Endothelial cell of umbilical vein (primary cell): ENCODE data around the gene IZUMO3. TPM values are rescaled to one million over a fixed set of nuclear protein-coding genes. Genes with fewer than 3 reads are reported as not detected.

Source experiments
- BruUV-seq: library from RNA; stranded (reverse); fragments of 400-500 nt; replicated peaks from 2 replicates; lab custom pipeline; 2021; lab: Mats Ljungman, UMichigan
- CTCF ChIA-PET: fragments of 300-600, 350-600 bp; sonication (Branson Sonifier 250); formaldehyde crosslinking; loops from one replicate; lab custom pipeline; 2021; ENCODE audit warnings: antibody characterized with exemption, inconsistent platforms; lab: Charles Lee
- POLR2A ChIA-PET: fragments of 300-600, 350-600 bp; sonication (Branson Sonifier 250); formaldehyde crosslinking; loops from one replicate; lab custom pipeline; 2021; ENCODE audit warnings: antibody characterized with exemption, inconsistent platforms; lab: Charles Lee
- DNase-seq: peaks from one replicate; pipeline ENCODE4 v3.0.0-alpha.2; 2011; ENCODE audit warnings: low read depth, low spot score
- FAIRE-seq: peaks from 2 replicates; lab custom pipeline; 2011; peaks lifted over from hg19 to GRCh38; lab: Jason Lieb, UNC
- H2AFZ ChIP-seq: 2 replicates; pipeline ENCODE4 v1.6.0; 2012; ENCODE audit warnings: low read depth, low read length, control low read depth, inconsistent platforms
- H3K27ac ChIP-seq: 2 replicates; pipeline ENCODE4 v1.5.1; 2011; ENCODE audit warnings: low read depth, mild to moderate bottlenecking, control low read depth, low read length, moderate library complexity; ENCODE audit not compliant: insufficient read depth
- H3K27me3 ChIP-seq, 2 experiments: 2 replicates each; pipeline versions ENCODE4 v1.6.0 to v1.6.1; 2011; ENCODE audit warnings: low read length in 2 of 2, mixed read lengths in 1 of 2; ENCODE audit not compliant: control insufficient read depth in 2 of 2, insufficient read depth in 2 of 2
- H3K36me3 ChIP-seq, 2 experiments: 2 replicates in 1 of 2; 3 replicates in 1 of 2; pipeline ENCODE4 v1.5.1; 2011; ENCODE audit warnings: low read length in 2 of 2, mild to moderate bottlenecking in 1 of 2, moderate library complexity in 1 of 2; ENCODE audit not compliant: control insufficient read depth in 2 of 2, insufficient read depth in 2 of 2; ENCODE audit errors: extremely low read depth in 1 of 2
- H3K4me1 ChIP-seq: 3 replicates; pipeline ENCODE4 v1.5.1; 2011; ENCODE audit warnings: mild to moderate bottlenecking, low read length; ENCODE audit not compliant: control insufficient read depth, insufficient read depth; ENCODE audit errors: extremely low read depth
- H3K4me2 ChIP-seq: 2 replicates; pipeline ENCODE4 v1.6.1; 2011; ENCODE audit warnings: low read length, control low read depth, mixed read lengths; ENCODE audit not compliant: insufficient read depth
- H3K4me3 ChIP-seq, 3 experiments: fragments of 200-600 bp in 1 of 3; sonication (generic), shearing (Covaris generic) in 1 of 3; replicated peaks in 1 of 3; 2 replicates each; pipeline ENCODE4 v1.5.1; 2011 to 2016; ENCODE audit warnings: control low read depth in 3 of 3, low read length in 3 of 3, mild to moderate bottlenecking in 2 of 3, inconsistent platforms in 1 of 3, low read depth in 1 of 3, moderate library complexity in 1 of 3; ENCODE audit not compliant: insufficient read depth in 1 of 3
- H3K79me2 ChIP-seq: 2 replicates; pipeline ENCODE4 v1.6.0; 2012; ENCODE audit warnings: low read length, inconsistent platforms; ENCODE audit not compliant: control insufficient read depth, insufficient read depth
- H3K9ac ChIP-seq: replicated peaks from 2 replicates; pipeline ENCODE3; 2011; ENCODE audit warnings: low read length, control low read depth; ENCODE audit not compliant: insufficient read depth; ENCODE audit errors: extremely low read depth
- H3K9me1 ChIP-seq: replicated peaks from 3 replicates; pipeline ENCODE4 v1.6.0; 2011; ENCODE audit warnings: mild to moderate bottlenecking, low read length; ENCODE audit not compliant: control insufficient read depth, insufficient read depth; ENCODE audit errors: extremely low read depth
- H3K9me3 ChIP-seq: replicated peaks from 2 replicates; pipeline ENCODE4 v1.5.1; 2012; ENCODE audit warnings: low read length, inconsistent platforms; ENCODE audit not compliant: control insufficient read depth, insufficient read depth
- H4K20me1 ChIP-seq: replicated peaks from 2 replicates; pipeline ENCODE3; 2011; ENCODE audit warnings: mild to moderate bottlenecking, low read length; ENCODE audit not compliant: control insufficient read depth, insufficient read depth; ENCODE audit errors: extremely low read depth
- CTCF ChIP-seq, 2 donors: IDR thresholded peaks; 1 replicate in 1 of 2; 2 replicates in 1 of 2; pipeline ENCODE4 v1.5.1; 2011; ENCODE audit warnings: low read length in 2 of 2, mild to moderate bottlenecking in 2 of 2, moderate library complexity in 2 of 2, control low read depth in 1 of 2, inconsistent platforms in 1 of 2, low read depth in 1 of 2; ENCODE audit not compliant: insufficient read depth in 1 of 2; ENCODE audit errors: extremely low read depth in 1 of 2
- EZH2 ChIP-seq: IDR thresholded peaks from 2 replicates; pipeline ENCODE4 v1.6.1; 2012; ENCODE audit warnings: borderline replicate concordance, low read depth, mild to moderate bottlenecking, moderate library complexity, low read length, inconsistent platforms; ENCODE audit not compliant: severe bottlenecking
- FOS ChIP-seq: IDR thresholded peaks from 2 replicates; pipeline ENCODE4 v1.6.1; 2011; ENCODE audit warnings: mild to moderate bottlenecking, low read length, moderate library complexity, borderline replicate concordance; ENCODE audit not compliant: insufficient read depth
- GATA2 ChIP-seq: IDR thresholded peaks from 2 replicates; pipeline ENCODE4 v1.7.0; 2011; ENCODE audit warnings: low read depth, mild to moderate bottlenecking, moderate library complexity, mixed read lengths, low read length; ENCODE audit not compliant: insufficient read length, insufficient read depth
- JUN ChIP-seq: IDR thresholded peaks from 2 replicates; pipeline ENCODE4 v1.6.1; 2011; ENCODE audit warnings: borderline replicate concordance, low read depth; ENCODE audit not compliant: insufficient read length, insufficient read depth
- MAX ChIP-seq: IDR thresholded peaks from 2 replicates; pipeline ENCODE4 v1.6.1; 2011; ENCODE audit not compliant: insufficient read depth, insufficient read length
- MYC ChIP-seq: IDR thresholded peaks from one replicate; pipeline ENCODE4 v1.6.1; 2011; ENCODE audit warnings: mild to moderate bottlenecking, low read depth, low read length
- POLR2A ChIP-seq: IDR thresholded peaks from 2 replicates; pipeline ENCODE4 v1.6.1; 2012; ENCODE audit warnings: low read depth, mild to moderate bottlenecking, control low read depth, low read length
- POLR2AphosphoS5 ChIP-seq: IDR thresholded peaks from 2 replicates; pipeline ENCODE4 v1.6.1; 2012; ENCODE audit warnings: low read depth, mild to moderate bottlenecking, control low read depth, low read length, moderate library complexity; ENCODE audit not compliant: insufficient read depth
- dilution Hi-C: fragments of 300-500 bp; cut with MboI; formaldehyde crosslinking; loops from one replicate; pipeline ENCODE4 v1.15.0; 2019; ENCODE audit warnings: low sequenced_read_pairs; ENCODE audit not compliant: extremely low pct_ligation_motif_present
- intact Hi-C: fragments of 100-400 bp; cut with micrococcal nuclease; formaldehyde crosslinking; loops from one replicate; pipeline ENCODE4 v1.10.0; 2022
- polyA plus RNA-seq, 4 experiments: library from polyadenylated mRNA; depleted of rRNA in 3 of 4; stranded (reverse) in 3 of 4; unstranded in 1 of 4; fragments of >200 nt; gene quantifications; 2 replicates each; pipeline versions ENCODE4 v1.2.1 to v1.2.3, GENCODE V29; 2011 to 2012; ENCODE audit warnings: missing spikeins in 1 of 4
- total RNA-seq: library from RNA; stranded (reverse); gene quantifications from 2 replicates; pipeline ENCODE4 v1.2.3, GENCODE V29; 2021

IZUMO3 gene
- total and polyA plus RNA-seq, 2 donors (not counting 3 experiments of a cell fraction or from before 2014, with no cell fraction given), result not detected

- no peak for FAIRE-seq
- intact Hi-C loops, result no loop called here
- no peak for TF ChIP-seq MYC
- TF ChIP-seq EZH2, result no peak
- TF ChIP-seq JUN, result no peak
Observed at GRCh38 chr9:24518545-24518944, 27.2 kb downstream of the IZUMO3 start.

GRCh38 chr9:24516463-24516862, 29.2 kb downstream of the IZUMO3 start:
- ChIA-PET POLR2A (no interaction called here), CTCF (no interaction called here)
- BruUV-seq, result no TSS peak
- FAIRE-seq (no peak), DNase-seq (no peak)
- Histone ChIP-seq H3K79me2 (no peaks in the 10 kb centered on the region), H3K9me1 (no peaks in the 10 kb centered on the region), H3K4me2 (no peak overlapping the region), H4K20me1 (no peaks in the 10 kb centered on the region), H2AFZ (no peak overlapping the region), H3K36me3 (no peaks in the 10 kb centered on the region), H3K4me1 (no peaks in the 10 kb centered on the region), H3K9me3 (no peaks in the 10 kb centered on the region), H3K4me3 (no peak overlapping the region), H3K9ac (no peak overlapping the region), H3K27me3 (no peaks in the 10 kb centered on the region), H3K27ac (no peak overlapping the region)
- TF ChIP-seq EZH2, result no peak
- no peak for TF ChIP-seq FOS
- no peak for TF ChIP-seq MAX
- no peak for TF ChIP-seq GATA2
- no peak for TF ChIP-seq CTCF (IDR thresholded peaks at IDR 0.05; ENCODE audit: extremely low read depth in 1 of 2, insufficient read depth in 1 of 2, low read depth in 1 of 2, low read length in 2 of 2)
- no peak for TF ChIP-seq JUN
- no peak for TF ChIP-seq POLR2A
- TF ChIP-seq POLR2AphosphoS5, result no peak
- TF ChIP-seq MYC, result no peak
- intact Hi-C loops (no loop called here), dilution Hi-C loops (no loop called here)

More at GRCh38 chr9:24518545-24518944, 27.2 kb downstream of the IZUMO3 start:
- no peak for DNase-seq
- no peaks in the 10 kb centered on the region for H4K20me1 ChIP-seq
- H3K4me2 ChIP-seq, result no peak overlapping the region
- H3K79me2 ChIP-seq, result no peaks in the 10 kb centered on the region
- dilution Hi-C loops, result no loop called here
- no peak overlapping the region for H3K4me3 ChIP-seq
- no TSS peak for BruUV-seq
- H3K9ac ChIP-seq, result no peak overlapping the region
- no peak overlapping the region for H2AFZ ChIP-seq
- ChIA-PET POLR2A (no interaction called here), CTCF (no interaction called here)
- H3K27me3 ChIP-seq, result no peaks in the 10 kb centered on the region
- H3K4me1 ChIP-seq, result no peaks in the 10 kb centered on the region
- no peaks in the 10 kb centered on the region for H3K9me3 ChIP-seq
- H3K36me3 ChIP-seq, result no peaks in the 10 kb centered on the region
- no peak overlapping the region for H3K27ac ChIP-seq
- H3K9me1 ChIP-seq, result no peaks in the 10 kb centered on the region
